ENCODE results near the gene EXOSC7.
A peak's percentile ranks its signal among the peaks of the same experiment; 100 is the strongest.

GRCh38 chr3:45011756-45012508 lies 35.9 kb downstream of the EXOSC7 start:
- TF ChIP-seq POLR2A (IDR thresholded peaks at IDR 0.05) (peak in 1 of 2 donors; percentile 61), CTCF (IDR thresholded peaks at IDR 0.05) (no peak)

Measured in adrenal gland (tissue), 5 donors.